Adipose tissue (tissue), 3 donors: Measurements from ENCODE around the gene LPAR6. TPM values are rescaled to one million over a fixed set of nuclear protein-coding genes. Genes with fewer than 3 reads are reported as not detected.
"Not testable (repeated sequence)": the region's sequence is repeated elsewhere in the genome, so short reads cannot be mapped to it uniquely, and the experiment has no call there.

Source experiments
- H3K27ac ChIP-seq: one replicate; pipeline ENCODE4 v1.5.1; 2013; ENCODE audit warnings: low read depth, low read length
- WGBS, 3 donors: extraction: QIAGEN DNeasy Blood & Tissue Kit; methylation state at CpG; one replicate each; pipeline ENCODE4 v1.1.7; 2013; 5-methylcytosine and 5-hydroxymethylcytosine counted together
- polyA plus RNA-seq, 3 donors: library from polyadenylated mRNA; stranded (reverse); fragments of 200-250 nt; gene quantifications; one replicate each; pipeline ENCODE4 v1.2.3, GENCODE V29; 2013
- donor health status: healthy with polysubstance abuse.
- donor health status: Bipolar disorder and iron deficiency.
- donor health status: healthy.

The LPAR6 gene
- 10 to 100 TPM in 2 of 3 donors, 1 to 10 TPM in 1; 5.2 to 26.3 (median 24.0) TPM for polyA plus RNA-seq

- WGBS, 3 donors = 18 to 25% (median 21%) methylated on average over 4 of the region's 4 CpGs
- no peak within 1 kb of the TSS for H3K27ac ChIP-seq
Observed at GRCh38 chr13:48412881-48413351, at the start of gene LPAR6. LPAR6 (minus strand) TSS chr13:48413113; CDS start chr13:48412423, 690 bp downstream.

GRCh38 chr13:48457578-48458242, 44.8 kb upstream of the LPAR6 start:
- WGBS, 3 donors = 95 to 97% (median 97%) methylated on average over 28 of the region's 28 CpGs
- no peak overlapping the region for H3K27ac ChIP-seq

- H3K27ac ChIP-seq = no peak overlapping the region
- 97 to 98% (median 97%) methylated on average over 10 of the region's 10 CpGs for WGBS, 3 donors
Observed at GRCh38 chr13:48456546-48456945, 43.6 kb upstream of the LPAR6 start.

GRCh38 chr13:48451196-48451595, 38.3 kb upstream of the LPAR6 start:
- not testable (repeated sequence) for H3K27ac ChIP-seq

GRCh38 chr13:48449656-48450055, 36.7 kb upstream of the LPAR6 start:
- H3K27ac ChIP-seq = no peak overlapping the region
- WGBS, 3 donors = 72 to 93% (median 82%) methylated on average over 2 of the region's 2 CpGs

- H3K27ac ChIP-seq = no peak overlapping the region
- WGBS, 3 donors = 24 to 58% (median 26%) methylated on average over 6 of the region's 6 CpGs
Observed at GRCh38 chr13:48448959-48449614, 36.2 kb upstream of the LPAR6 start.

- no peak overlapping the region for H3K27ac ChIP-seq
- WGBS, 3 donors = 69 to 82% (median 70%) methylated on average over 3 of the region's 3 CpGs
Observed at GRCh38 chr13:48448285-48448958, 35.5 kb upstream of the LPAR6 start.

- 96 to 100% (median 98%) methylated on average over 1 of the region's 1 CpG for WGBS, 3 donors
- no peak overlapping the region for H3K27ac ChIP-seq
Observed at GRCh38 chr13:48446464-48446863, 33.6 kb upstream of the LPAR6 start.

- H3K27ac ChIP-seq = no peak overlapping the region
- 67 to 86% (median 67%) methylated on average over 1 of the region's 1 CpG for WGBS, 3 donors
Observed at GRCh38 chr13:48443442-48444208, 30.7 kb upstream of the LPAR6 start.

GRCh38 chr13:48437371-48437770, 24.5 kb upstream of the LPAR6 start:
- no peak overlapping the region for H3K27ac ChIP-seq
- 11 to 35% (median 29%) methylated on average over 3 of the region's 3 CpGs for WGBS, 3 donors

GRCh38 chr13:48436661-48437288, 23.9 kb upstream of the LPAR6 start:
- H3K27ac ChIP-seq = no peak overlapping the region
- 60 to 75% (median 63%) methylated on average over 2 of the region's 2 CpGs for WGBS, 3 donors

GRCh38 chr13:48434200-48434599, 21.3 kb upstream of the LPAR6 start:
- H3K27ac ChIP-seq = no peak overlapping the region
- WGBS, 3 donors = 92 to 95% (median 93%) methylated on average over 3 of the region's 3 CpGs

- WGBS, 3 donors = 29 to 56% (median 42%) methylated on average over 2 of the region's 2 CpGs
- no peak overlapping the region for H3K27ac ChIP-seq
Observed at GRCh38 chr13:48431987-48432615, 19.2 kb upstream of the LPAR6 start.

GRCh38 chr13:48431431-48431830, 18.5 kb upstream of the LPAR6 start:
- WGBS, 3 donors = 40 to 60% (median 44%) methylated on average over 5 of the region's 5 CpGs
- no peak overlapping the region for H3K27ac ChIP-seq

- no peak overlapping the region for H3K27ac ChIP-seq
Observed at GRCh38 chr13:48429886-48430285, 17.0 kb upstream of the LPAR6 start.

- WGBS, 3 donors = 90 to 95% (median 92%) methylated on average over 3 of the region's 3 CpGs
- H3K27ac ChIP-seq = no peak overlapping the region
Observed at GRCh38 chr13:48429036-48429435, 16.1 kb upstream of the LPAR6 start.

- H3K27ac ChIP-seq = not testable (repeated sequence)
Observed at GRCh38 chr13:48426755-48427298, 13.9 kb upstream of the LPAR6 start.

GRCh38 chr13:48426052-48426451, 13.1 kb upstream of the LPAR6 start:
- no peak overlapping the region for H3K27ac ChIP-seq

More at GRCh38 chr13:48426755-48427298, 13.9 kb upstream of the LPAR6 start:
- 75 to 87% (median 75%) methylated on average over 8 of the region's 9 CpGs for WGBS, 3 donors
